PFSK-1 (cell line): ENCODE measurements around the gene SH2D1A.

ENCODE experiments used
- FOXP2 ChIP-seq: optimal IDR thresholded peaks from 2 replicates; pipeline ENCODE3; 2011; ENCODE audit warnings: borderline replicate concordance, control low read depth, inconsistent platforms; ENCODE audit not compliant: insufficient read depth; ENCODE audit errors: extremely low read length, extremely low read depth
- POLR2AphosphoS5 ChIP-seq: IDR thresholded peaks from 2 replicates; pipeline ENCODE4 v1.6.1; 2012; ENCODE audit warnings: low read depth, mild to moderate bottlenecking, control low read depth, low read length, moderate library complexity
- REST ChIP-seq, 2 experiments: IDR thresholded peaks; 2 replicates each; pipeline versions ENCODE4 v1.6.1 to v1.8.0; 2011 to 2012; ENCODE audit warnings: low read depth in 2 of 2, low read length in 2 of 2, control low read depth in 1 of 2, inconsistent platforms in 1 of 2, mild to moderate bottlenecking in 1 of 2, moderate library complexity in 1 of 2; ENCODE audit not compliant: insufficient read depth in 1 of 2
- TAF1 ChIP-seq: IDR thresholded peaks from 2 replicates; pipeline ENCODE4 v1.6.1; 2012; ENCODE audit warnings: low read length, control low read depth, borderline replicate concordance; ENCODE audit not compliant: insufficient read depth

GRCh38 chrX:124386401-124386800 lies 40.0 kb downstream of the SH2D1A start:
- no peak for TF ChIP-seq POLR2AphosphoS5
- no peak for TF ChIP-seq TAF1
- TF ChIP-seq REST (IDR thresholded peaks at IDR 0.05; ENCODE audit: insufficient read depth in 1 of 2, low read depth in 2 of 2, low read length in 2 of 2), result no peak
- TF ChIP-seq FOXP2, result no peak
